ENCODE measurements around the gene CHST6. TPM values are rescaled to one million over a fixed set of nuclear protein-coding genes. Genes with fewer than 3 reads are reported as not detected.

The CHST6 gene
- total and polyA plus RNA-seq, 2 of the 8 experiments (the other 6 are each of a cell fraction or from before 2014, with no cell fraction given) = 18.2 to 25.4 TPM

DNA sequence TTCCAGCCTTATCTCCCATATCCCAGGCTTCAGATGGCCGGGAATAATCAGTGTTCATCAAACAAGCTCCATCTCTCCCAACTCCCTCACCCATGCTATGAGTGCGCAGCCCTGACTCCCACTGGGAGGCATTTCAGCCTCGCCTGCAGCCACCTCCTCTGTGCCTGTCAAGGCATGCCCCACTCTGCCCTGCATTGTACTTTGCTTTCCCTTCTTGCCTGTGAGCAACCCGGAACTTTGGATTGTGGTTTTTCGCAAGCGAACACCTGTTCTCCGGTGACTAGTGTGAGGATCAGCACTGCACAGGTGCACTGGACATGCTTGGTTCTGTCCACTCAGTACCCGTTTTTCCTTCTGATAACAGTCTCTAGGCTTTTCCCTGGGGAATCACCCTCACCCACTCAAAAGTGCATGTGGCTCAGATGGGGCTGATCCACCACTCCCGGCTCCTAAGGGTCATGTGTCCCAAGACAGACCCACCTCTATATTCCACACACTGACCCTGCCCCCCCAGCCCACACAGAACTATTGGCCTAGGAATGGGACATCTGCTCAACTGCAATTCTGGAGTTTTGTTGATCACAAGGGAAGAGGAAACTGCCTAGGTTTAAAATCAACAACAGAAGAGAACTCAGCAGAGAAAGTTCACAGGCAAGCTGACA lies 9.1 kb downstream of the CHST6 start (continued):
- TF ChIP-seq, protein P1, sequence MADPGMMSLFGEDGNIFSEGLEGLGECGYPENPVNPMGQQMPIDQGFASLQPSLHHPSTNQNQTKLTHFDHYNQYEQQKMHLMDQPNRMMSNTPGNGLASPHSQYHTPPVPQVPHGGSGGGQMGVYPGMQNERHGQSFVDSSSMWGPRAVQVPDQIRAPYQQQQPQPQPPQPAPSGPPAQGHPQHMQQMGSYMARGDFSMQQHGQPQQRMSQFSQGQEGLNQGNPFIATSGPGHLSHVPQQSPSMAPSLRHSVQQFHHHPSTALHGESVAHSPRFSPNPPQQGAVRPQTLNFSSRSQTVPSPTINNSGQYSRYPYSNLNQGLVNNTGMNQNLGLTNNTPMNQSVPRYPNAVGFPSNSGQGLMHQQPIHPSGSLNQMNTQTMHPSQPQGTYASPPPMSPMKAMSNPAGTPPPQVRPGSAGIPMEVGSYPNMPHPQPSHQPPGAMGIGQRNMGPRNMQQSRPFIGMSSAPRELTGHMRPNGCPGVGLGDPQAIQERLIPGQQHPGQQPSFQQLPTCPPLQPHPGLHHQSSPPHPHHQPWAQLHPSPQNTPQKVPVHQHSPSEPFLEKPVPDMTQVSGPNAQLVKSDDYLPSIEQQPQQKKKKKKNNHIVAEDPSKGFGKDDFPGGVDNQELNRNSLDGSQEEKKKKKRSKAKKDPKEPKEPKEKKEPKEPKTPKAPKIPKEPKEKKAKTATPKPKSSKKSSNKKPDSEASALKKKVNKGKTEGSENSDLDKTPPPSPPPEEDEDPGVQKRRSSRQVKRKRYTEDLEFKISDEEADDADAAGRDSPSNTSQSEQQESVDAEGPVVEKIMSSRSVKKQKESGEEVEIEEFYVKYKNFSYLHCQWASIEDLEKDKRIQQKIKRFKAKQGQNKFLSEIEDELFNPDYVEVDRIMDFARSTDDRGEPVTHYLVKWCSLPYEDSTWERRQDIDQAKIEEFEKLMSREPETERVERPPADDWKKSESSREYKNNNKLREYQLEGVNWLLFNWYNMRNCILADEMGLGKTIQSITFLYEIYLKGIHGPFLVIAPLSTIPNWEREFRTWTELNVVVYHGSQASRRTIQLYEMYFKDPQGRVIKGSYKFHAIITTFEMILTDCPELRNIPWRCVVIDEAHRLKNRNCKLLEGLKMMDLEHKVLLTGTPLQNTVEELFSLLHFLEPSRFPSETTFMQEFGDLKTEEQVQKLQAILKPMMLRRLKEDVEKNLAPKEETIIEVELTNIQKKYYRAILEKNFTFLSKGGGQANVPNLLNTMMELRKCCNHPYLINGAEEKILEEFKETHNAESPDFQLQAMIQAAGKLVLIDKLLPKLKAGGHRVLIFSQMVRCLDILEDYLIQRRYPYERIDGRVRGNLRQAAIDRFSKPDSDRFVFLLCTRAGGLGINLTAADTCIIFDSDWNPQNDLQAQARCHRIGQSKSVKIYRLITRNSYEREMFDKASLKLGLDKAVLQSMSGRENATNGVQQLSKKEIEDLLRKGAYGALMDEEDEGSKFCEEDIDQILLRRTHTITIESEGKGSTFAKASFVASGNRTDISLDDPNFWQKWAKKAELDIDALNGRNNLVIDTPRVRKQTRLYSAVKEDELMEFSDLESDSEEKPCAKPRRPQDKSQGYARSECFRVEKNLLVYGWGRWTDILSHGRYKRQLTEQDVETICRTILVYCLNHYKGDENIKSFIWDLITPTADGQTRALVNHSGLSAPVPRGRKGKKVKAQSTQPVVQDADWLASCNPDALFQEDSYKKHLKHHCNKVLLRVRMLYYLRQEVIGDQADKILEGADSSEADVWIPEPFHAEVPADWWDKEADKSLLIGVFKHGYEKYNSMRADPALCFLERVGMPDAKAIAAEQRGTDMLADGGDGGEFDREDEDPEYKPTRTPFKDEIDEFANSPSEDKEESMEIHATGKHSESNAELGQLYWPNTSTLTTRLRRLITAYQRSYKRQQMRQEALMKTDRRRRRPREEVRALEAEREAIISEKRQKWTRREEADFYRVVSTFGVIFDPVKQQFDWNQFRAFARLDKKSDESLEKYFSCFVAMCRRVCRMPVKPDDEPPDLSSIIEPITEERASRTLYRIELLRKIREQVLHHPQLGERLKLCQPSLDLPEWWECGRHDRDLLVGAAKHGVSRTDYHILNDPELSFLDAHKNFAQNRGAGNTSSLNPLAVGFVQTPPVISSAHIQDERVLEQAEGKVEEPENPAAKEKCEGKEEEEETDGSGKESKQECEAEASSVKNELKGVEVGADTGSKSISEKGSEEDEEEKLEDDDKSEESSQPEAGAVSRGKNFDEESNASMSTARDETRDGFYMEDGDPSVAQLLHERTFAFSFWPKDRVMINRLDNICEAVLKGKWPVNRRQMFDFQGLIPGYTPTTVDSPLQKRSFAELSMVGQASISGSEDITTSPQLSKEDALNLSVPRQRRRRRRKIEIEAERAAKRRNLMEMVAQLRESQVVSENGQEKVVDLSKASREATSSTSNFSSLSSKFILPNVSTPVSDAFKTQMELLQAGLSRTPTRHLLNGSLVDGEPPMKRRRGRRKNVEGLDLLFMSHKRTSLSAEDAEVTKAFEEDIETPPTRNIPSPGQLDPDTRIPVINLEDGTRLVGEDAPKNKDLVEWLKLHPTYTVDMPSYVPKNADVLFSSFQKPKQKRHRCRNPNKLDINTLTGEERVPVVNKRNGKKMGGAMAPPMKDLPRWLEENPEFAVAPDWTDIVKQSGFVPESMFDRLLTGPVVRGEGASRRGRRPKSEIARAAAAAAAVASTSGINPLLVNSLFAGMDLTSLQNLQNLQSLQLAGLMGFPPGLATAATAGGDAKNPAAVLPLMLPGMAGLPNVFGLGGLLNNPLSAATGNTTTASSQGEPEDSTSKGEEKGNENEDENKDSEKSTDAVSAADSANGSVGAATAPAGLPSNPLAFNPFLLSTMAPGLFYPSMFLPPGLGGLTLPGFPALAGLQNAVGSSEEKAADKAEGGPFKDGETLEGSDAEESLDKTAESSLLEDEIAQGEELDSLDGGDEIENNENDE (IDR thresholded peaks at IDR 0.05; ENCODE audit: insufficient replicate concordance, low read length) = no peak
- TF ChIP-seq EP300 (IDR thresholded peaks at IDR 0.05; ENCODE audit: borderline replicate concordance in 1 of 2, low read depth in 2 of 2, low read length in 2 of 2) (no peak), RBBP5 (IDR thresholded peaks at IDR 0.05; ENCODE audit: borderline replicate concordance, low read depth, low read length) (no peak), TBP (IDR thresholded peaks at IDR 0.05; ENCODE audit: low read depth, low read length) (no peak), KDM1A (IDR thresholded peaks at IDR 0.05; ENCODE audit: borderline replicate concordance, low read length) (no peak), RAD21 (IDR thresholded peaks at IDR 0.05 in 1 of 2, conservative IDR thresholded peaks at IDR 0.05 in 1 of 2; ENCODE audit: low read depth in 2 of 2, low read length in 2 of 2) (no peak), ASH2L (IDR thresholded peaks at IDR 0.05; ENCODE audit: low read length) (no peak), SRF (IDR thresholded peaks at IDR 0.05; ENCODE audit: low read depth, low read length) (no peak), CHD2 (IDR thresholded peaks at IDR 0.05; ENCODE audit: low read length) (no peak)
- TF ChIP-seq, protein P2, sequence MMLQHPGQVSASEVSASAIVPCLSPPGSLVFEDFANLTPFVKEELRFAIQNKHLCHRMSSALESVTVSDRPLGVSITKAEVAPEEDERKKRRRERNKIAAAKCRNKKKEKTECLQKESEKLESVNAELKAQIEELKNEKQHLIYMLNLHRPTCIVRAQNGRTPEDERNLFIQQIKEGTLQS (IDR thresholded peaks at IDR 0.05; ENCODE audit: insufficient read depth, low read depth, low read length) = no peak
